ENCODE data around the gene CHST13.

DNA sequence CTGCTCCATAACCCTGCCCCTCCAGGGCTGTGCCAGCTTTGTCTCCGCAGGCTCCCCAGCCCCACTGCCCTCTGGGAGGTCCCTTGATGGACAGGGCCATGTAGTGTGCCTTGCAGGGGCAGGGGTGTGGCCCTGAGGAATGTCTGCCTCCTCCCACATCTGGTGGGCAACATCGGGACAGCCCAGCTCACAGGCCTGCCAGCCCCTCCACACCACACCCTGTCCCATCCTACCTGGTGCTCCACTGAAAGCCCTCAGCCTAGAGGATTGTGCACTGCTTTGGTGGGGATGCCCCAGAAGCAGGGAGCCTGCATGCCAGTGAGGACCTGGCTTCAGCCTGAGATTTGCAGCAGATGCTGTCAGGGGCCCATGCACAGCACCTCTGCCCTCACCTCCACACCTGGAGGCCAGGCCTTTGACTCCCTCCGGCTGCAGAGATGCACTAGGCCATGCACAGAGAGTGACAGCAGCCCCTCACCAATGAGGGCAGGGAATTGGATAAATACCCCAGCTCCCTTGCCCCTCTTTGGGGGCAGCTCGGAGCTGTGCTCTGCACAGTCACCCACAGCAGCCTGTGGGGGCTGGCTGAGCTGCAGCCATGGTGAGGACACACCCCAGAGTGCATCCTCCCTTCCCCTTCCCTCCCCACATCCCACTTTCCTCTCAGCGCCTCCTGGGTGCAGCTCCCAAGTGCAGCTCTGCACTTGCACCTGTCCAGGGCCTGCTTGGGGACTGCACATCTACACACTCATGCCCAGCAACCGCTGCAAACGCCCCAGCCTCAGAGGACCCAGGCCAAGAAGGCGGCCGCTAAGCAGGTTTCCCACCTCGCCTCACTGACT, 32.1 kb downstream of the CHST13 start:
- TF ChIP-seq, protein P1, sequence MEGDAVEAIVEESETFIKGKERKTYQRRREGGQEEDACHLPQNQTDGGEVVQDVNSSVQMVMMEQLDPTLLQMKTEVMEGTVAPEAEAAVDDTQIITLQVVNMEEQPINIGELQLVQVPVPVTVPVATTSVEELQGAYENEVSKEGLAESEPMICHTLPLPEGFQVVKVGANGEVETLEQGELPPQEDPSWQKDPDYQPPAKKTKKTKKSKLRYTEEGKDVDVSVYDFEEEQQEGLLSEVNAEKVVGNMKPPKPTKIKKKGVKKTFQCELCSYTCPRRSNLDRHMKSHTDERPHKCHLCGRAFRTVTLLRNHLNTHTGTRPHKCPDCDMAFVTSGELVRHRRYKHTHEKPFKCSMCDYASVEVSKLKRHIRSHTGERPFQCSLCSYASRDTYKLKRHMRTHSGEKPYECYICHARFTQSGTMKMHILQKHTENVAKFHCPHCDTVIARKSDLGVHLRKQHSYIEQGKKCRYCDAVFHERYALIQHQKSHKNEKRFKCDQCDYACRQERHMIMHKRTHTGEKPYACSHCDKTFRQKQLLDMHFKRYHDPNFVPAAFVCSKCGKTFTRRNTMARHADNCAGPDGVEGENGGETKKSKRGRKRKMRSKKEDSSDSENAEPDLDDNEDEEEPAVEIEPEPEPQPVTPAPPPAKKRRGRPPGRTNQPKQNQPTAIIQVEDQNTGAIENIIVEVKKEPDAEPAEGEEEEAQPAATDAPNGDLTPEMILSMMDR (IDR thresholded peaks at IDR 0.05): no peak
- no peak for TF ChIP-seq POLR2A (IDR thresholded peaks at IDR 0.05)
